Measurements from ENCODE around the gene IFITM1. TPM values are rescaled to one million over a fixed set of nuclear protein-coding genes. Genes with fewer than 3 reads are reported as not detected.

IFITM1 gene
- total RNA-seq, 1 experiment from 2014 or later = 544 TPM

DNA sequence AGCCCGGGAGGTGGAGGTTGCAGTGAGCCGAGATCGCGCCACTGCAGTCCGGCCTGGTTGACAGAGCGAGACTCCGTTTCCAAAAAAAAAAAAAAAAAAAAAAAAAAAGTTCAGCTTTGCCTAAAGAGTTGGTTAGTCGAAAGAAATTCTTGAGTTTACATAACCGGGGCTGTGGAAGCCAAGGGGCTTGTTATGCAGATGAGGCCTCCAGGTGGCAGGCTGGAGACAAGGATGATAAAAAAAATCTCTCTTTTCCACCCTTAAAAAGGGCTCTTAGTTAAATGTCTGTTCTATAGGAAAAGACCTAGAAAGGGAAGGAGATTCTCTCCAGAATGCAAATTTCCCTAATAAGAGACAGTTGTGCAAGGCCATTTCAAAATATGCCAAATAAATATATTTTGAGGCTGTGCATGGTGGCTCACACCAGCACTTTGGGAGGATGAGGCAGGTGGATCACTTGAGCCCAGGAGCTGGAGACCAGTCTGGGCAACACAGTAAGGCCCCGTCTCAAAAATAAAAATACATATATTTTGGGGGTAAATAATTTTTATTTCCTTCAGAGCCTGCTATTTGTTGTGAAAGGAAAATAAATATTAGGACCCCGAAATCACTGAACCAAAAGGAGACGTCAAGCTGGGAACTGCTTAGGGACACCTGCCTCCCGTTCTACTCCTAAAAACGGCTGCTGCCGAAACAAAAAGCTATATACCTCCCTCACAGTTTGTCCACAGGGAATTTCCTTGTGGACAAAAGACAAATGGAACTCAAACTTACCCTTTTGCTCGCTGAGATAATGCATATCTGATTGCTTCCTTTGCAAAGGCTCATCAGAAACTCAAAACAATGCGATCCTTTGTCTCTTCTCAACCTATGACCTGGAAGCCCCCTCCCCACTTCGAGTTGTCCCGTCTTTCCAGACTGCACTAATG is 8.7 kb upstream of the IFITM1 start:
- DNase-seq (ENCODE audit: low spot score) (peak; percentile 73), ATAC-seq (peak; percentile 34)
- Mint-ChIP-seq H3K36me3 (no peaks in the 10 kb centered on the region), H3K27ac (peak overlapping the region; percentile 99), H3K9me3 (no peaks in the 10 kb centered on the region), H3K4me1 (peaks cover 83% of the 10 kb centered on the region), H3K4me3 (peak overlapping the region; percentile 43), H3K27me3 (ENCODE audit: low read depth) (no peaks in the 10 kb centered on the region)
- TF ChIP-seq GRHL2 (CRISPR knock-in tag; IDR thresholded peaks at IDR 0.05; ENCODE audit: insufficient replicate concordance, severe bottlenecking) = no peak
- no peak for TF ChIP-seq MYBL2 (CRISPR knock-in tag; IDR thresholded peaks at IDR 0.05)
- no peak for TF ChIP-seq SMAD4 (CRISPR knock-in tag; IDR thresholded peaks at IDR 0.05)
- TF ChIP-seq, protein P1, sequence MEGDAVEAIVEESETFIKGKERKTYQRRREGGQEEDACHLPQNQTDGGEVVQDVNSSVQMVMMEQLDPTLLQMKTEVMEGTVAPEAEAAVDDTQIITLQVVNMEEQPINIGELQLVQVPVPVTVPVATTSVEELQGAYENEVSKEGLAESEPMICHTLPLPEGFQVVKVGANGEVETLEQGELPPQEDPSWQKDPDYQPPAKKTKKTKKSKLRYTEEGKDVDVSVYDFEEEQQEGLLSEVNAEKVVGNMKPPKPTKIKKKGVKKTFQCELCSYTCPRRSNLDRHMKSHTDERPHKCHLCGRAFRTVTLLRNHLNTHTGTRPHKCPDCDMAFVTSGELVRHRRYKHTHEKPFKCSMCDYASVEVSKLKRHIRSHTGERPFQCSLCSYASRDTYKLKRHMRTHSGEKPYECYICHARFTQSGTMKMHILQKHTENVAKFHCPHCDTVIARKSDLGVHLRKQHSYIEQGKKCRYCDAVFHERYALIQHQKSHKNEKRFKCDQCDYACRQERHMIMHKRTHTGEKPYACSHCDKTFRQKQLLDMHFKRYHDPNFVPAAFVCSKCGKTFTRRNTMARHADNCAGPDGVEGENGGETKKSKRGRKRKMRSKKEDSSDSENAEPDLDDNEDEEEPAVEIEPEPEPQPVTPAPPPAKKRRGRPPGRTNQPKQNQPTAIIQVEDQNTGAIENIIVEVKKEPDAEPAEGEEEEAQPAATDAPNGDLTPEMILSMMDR (IDR thresholded peaks at IDR 0.05) = peak; percentile 34
- POLR2A ChIA-PET = interaction anchor here (0.9 to 1.6 kb wide), 3 partner anchors 12 to 14 kb away, joined by 3 to 5 read pairs (median 5); no protein-coding TSS in a partner anchor
- CTCF ChIA-PET = interaction anchor here (0.6 to 3.2 kb wide), 22 partner anchors 10 to 106 kb away, joined by 3 to 36 read pairs (median 5); partner anchors contain the start of gene PGGHG

DNA sequence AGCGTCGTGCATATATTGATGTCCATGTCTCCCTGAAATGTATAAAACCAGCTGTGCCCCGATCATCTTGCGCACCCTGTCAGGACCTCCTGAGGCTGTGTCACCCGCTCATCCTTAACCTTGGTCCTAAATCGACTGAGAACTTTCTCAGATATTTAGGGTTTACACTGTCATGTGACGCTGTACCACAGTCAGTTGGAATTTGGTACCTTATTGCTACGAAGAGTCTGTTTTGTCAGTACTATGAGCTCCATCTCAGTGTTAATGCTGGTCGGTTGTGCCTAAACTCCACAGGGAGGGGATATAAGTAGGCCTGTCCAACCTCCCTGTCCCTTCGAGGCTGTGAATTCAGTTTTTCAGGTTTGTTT is 8.0 kb upstream of the IFITM1 start:
- H3K27ac Mint-ChIP-seq = peak overlapping the region; percentile 99

DNA sequence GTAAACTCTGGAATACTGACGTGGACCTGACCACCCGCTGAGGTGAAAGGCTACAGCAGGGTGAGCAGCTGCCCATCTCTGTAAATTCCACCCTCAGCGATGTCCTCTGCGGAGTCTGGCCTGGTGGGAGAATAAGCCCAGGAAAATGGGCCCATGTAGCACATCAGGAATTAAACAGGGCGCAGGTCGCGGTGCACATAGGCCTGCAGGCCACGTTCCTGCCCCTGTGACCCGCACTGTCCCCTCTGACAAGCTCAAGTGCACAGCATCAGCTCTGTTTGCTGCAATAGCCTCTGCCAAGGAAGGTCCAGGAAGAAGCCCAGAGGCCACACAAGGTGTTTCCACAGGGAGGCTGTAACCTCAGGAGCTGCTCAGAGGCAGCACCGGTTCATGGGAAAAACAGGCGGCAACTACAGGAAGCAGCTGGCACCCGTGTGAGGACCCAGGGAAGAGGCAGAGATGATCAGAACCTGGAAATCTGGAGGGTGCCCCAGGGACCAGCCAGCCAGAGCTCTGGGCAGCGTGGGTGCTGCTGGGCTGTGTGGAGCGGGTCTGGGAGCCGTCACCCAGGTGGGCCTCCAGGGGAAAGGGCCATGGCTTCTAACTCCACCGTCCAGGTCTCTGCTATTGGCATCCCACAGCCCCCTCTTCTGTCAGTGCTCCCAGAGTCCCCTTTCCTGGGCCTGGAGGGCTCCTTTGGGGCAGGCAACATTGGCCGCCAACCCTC is 7.0 kb upstream of the IFITM1 start:
- H3K36me3 Mint-ChIP-seq = no peaks in the 10 kb centered on the region
- H3K9me3 Mint-ChIP-seq = no peaks in the 10 kb centered on the region
- no peak for ATAC-seq
- H3K4me1 Mint-ChIP-seq = peaks cover 70% of the 10 kb centered on the region
- H3K27me3 Mint-ChIP-seq (ENCODE audit: low read depth) = no peaks in the 10 kb centered on the region
- H3K27ac Mint-ChIP-seq = peak overlapping the region; percentile 80
- POLR2A ChIA-PET = interaction anchor here (0.6 to 1.7 kb wide), 2 partner anchors 34 to 56 kb away, joined by 4 read pairs; no protein-coding TSS in a partner anchor
- H3K4me3 Mint-ChIP-seq = no peak overlapping the region
- CTCF ChIA-PET = interaction anchor here (0.6 to 3.2 kb wide), 14 partner anchors 8 to 142 kb away, joined by 3 to 36 read pairs (median 8); partner anchors contain the start of gene PGGHG
- 0 out of 2 replicates have a peak, but pooled peaks have one; percentile 14 for TF ChIP-seq ETV6 (CRISPR knock-in tag; IDR thresholded peaks at IDR 0.05)
- no peak for TF ChIP-seq ZNF423 (CRISPR knock-in tag; IDR thresholded peaks at IDR 0.05)
- DNase-seq (ENCODE audit: low spot score) = no peak

More for the DNA sequence above, 8.0 kb upstream of the IFITM1 start:
- Mint-ChIP-seq H3K9me3 (no peaks in the 10 kb centered on the region), H3K4me1 (peaks cover 76% of the 10 kb centered on the region), H3K36me3 (no peaks in the 10 kb centered on the region), H3K4me3 (peak overlapping the region; percentile 43), H3K27me3 (ENCODE audit: low read depth) (no peaks in the 10 kb centered on the region)
- ChIA-PET POLR2A (interaction anchor here (0.9 to 1.5 kb wide), 2 partner anchors 11 to 13 kb away, joined by 3 to 5 read pairs; no protein-coding TSS in a partner anchor), CTCF (interaction anchor here (0.6 to 3.2 kb wide), 20 partner anchors 9 to 143 kb away, joined by 3 to 36 read pairs (median 6); partner anchors contain the start of gene PGGHG)
- TF ChIP-seq, protein P2, sequence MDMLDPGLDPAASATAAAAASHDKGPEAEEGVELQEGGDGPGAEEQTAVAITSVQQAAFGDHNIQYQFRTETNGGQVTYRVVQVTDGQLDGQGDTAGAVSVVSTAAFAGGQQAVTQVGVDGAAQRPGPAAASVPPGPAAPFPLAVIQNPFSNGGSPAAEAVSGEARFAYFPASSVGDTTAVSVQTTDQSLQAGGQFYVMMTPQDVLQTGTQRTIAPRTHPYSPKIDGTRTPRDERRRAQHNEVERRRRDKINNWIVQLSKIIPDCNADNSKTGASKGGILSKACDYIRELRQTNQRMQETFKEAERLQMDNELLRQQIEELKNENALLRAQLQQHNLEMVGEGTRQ (CRISPR knock-in tag; IDR thresholded peaks at IDR 0.05) = peak; percentile 66
- TF ChIP-seq ZNF416 (CRISPR knock-in tag; IDR thresholded peaks at IDR 0.05) = no peak
- TF ChIP-seq, protein P3, sequence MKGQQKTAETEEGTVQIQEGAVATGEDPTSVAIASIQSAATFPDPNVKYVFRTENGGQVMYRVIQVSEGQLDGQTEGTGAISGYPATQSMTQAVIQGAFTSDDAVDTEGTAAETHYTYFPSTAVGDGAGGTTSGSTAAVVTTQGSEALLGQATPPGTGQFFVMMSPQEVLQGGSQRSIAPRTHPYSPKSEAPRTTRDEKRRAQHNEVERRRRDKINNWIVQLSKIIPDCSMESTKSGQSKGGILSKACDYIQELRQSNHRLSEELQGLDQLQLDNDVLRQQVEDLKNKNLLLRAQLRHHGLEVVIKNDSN (CRISPR knock-in tag; IDR thresholded peaks at IDR 0.05) = 0 out of 2 replicates have a peak, but pooled peaks have one; percentile 38
- TF ChIP-seq, protein P4, sequence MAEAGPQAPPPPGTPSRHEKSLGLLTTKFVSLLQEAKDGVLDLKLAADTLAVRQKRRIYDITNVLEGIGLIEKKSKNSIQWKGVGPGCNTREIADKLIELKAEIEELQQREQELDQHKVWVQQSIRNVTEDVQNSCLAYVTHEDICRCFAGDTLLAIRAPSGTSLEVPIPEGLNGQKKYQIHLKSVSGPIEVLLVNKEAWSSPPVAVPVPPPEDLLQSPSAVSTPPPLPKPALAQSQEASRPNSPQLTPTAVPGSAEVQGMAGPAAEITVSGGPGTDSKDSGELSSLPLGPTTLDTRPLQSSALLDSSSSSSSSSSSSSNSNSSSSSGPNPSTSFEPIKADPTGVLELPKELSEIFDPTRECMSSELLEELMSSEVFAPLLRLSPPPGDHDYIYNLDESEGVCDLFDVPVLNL (CRISPR knock-in tag; IDR thresholded peaks at IDR 0.05; ENCODE audit: borderline replicate concordance, low read depth) = no peak
- DNase-seq (ENCODE audit: low spot score) (no peak), ATAC-seq (no peak)
